ENCODE results near the gene PDSS2. TPM values are rescaled to one million over a fixed set of nuclear protein-coding genes. Genes with fewer than 3 reads are reported as not detected.
"Not testable (repeated sequence)": the region's sequence is repeated elsewhere in the genome, so short reads cannot be mapped to it uniquely, and the experiment has no call there.

The PDSS2 gene
- total RNA-seq, 1 donor from 2014 or later = 15.6 TPM

DNA sequence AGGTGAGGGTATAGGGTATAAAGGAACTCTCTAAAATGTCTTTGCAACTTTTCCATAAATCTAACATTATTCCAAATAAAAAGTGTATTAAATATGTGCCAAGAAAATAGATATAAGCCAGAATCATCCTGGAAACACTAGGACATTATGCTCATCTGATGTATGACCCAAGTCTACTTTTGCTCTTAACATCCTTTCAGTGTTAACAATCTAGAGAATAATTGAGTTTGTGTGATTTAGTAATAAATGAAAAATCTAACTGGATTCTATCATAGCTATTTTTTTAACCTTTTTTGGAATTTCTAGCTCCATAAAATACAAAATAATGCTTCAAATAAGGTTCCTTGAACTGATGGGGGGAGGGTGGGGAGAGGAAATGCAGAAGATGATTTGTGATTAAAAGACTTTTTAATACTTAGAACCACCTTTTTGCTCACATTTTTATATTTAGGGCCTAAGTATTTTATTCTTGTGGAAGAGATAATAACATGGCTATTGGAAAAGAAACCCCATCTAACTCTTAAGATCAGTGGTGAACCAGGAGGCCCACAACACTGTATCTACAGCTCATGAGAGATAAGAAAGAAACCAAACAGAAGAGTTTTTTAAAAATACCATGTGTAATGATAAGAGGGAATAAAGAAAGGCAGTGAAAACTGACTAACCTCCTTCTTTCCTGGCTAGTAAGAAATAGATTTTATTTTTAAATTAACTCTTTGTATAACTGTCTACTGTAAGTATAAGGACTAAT is 68.5 kb downstream of the PDSS2 start:
- DNase-seq (no peak), ATAC-seq (ENCODE audit: poor library complexity) (no peak)
- intact Hi-C loops (cut with DNase I) = no loop called here

DNA sequence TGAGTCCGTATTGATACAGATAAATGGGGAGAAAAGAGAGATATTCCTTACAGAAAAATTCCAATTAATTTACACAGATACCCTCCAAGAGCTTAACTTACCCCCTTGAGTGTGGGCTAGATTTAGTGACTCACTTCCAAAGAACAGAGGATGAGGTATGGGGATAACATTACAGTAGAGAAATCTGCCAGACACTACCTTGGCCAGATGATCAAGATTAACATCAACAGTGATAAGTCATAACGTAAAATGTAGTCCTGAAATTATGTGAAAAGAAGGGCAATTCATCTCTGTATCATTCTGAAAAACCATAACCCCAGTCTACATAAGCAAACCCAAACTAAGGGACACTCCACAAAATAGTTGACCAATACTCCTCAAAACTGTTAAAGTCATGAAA is 69.3 kb downstream of the PDSS2 start:
- ATAC-seq (ENCODE audit: poor library complexity) (no peak), DNase-seq (no peak)
- intact Hi-C loops (cut with DNase I) = no loop called here

DNA sequence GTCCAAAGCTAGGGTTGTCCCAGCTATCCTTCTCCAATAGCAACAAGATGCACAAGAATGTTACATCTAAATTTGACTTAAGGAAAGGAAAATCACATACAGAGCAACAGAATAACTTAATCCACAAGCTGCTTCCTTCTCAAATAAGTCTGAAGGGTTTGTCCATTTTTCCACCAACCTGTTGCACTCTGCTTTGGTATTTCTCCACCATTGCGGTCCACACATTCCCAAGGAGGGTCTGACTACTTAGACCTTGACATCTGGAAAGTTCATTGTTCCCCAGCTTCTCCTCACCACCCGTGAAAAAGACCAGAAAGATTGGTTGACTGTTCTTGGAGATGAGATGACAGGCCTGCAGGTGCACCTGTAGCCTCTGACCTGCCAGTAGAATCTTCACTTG is 72.5 kb downstream of the PDSS2 start:
- ATAC-seq (ENCODE audit: poor library complexity) = no peak
- intact Hi-C loops (cut with DNase I) = no loop called here
- DNase-seq = no peak

DNA sequence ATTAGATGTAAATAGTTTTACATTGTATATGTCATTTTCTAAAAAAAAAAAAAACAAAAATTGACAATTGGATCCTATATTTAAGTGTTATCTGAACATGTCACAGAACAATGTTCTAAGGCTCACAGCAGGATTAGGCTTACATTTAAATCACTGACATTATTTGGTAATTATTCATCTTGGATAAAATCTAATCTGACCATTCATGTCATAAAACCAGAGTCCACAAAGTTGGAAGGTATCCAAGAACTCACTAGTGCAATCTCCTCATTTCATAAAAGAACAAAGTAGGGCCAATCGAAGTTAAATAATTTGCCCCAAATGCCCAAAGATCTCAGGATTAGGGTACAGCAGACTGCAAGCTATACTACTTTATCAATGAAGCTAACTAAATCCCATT is 73.0 kb downstream of the PDSS2 start:
- DNase-seq (no peak), ATAC-seq (ENCODE audit: poor library complexity) (no peak)
- intact Hi-C loops (cut with DNase I) = no loop called here

DNA sequence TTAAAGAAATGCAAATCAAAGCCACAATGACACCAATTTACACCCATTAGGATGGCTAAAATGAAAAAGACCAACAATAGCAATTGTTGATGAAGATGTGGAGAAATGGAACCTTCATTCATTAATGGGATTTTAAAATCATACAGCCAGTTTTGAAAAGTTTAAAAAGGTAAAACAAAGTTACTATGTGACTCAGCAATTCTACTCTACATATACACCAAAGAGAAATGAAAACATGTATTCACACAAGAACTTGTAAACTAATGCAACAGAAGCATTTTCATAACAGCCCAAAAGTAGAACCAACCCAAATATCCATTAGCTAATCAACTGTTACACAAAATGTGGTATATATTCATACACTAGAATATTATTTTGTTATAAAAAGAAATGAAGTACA is 75.7 kb downstream of the PDSS2 start:
- intact Hi-C loops (cut with DNase I) = no loop called here
- ATAC-seq (ENCODE audit: poor library complexity) (no peak), DNase-seq (no peak)

DNA sequence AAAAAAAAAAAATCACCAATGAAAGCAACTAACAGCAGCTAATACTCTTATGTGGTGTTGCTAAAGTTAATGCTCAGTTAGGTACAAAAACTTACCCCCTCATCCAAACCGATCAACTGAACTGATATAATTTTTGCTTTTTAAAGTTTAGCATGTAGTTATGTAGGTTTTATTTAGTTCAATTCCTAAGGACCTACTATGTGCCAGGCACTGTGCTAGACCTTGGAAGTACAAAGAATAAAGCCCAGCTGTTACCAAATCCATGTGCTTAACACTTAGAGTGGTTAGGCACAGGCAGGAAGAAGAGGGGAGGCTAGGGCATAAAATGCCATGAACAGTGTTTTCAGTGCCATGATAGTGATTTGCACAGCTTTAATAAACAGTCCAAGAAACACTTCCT is 85.1 kb downstream of the PDSS2 start:
- no peak for DNase-seq
- intact Hi-C loops (cut with DNase I) = no loop called here
- ATAC-seq (ENCODE audit: poor library complexity) = no peak

DNA sequence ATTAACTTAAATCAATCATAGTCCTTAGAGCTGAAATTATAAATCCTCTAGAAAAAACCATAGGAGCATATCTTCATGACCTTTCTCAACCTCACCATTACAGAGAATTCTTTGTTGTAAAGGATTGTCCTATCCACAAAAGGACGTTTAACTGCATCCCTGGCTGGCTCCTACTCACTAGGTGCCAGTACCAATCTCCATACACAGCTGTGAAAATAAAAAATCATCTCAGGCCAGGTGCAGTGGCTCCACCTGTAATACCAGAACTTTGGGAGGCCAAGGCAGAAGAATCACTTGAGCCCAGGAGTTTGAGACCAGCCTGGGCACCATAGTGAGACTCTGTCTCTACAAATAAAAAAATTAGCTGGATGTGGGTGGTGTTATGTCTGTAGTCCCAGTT is 89.9 kb downstream of the PDSS2 start:
- ATAC-seq (ENCODE audit: poor library complexity) = no peak
- intact Hi-C loops (cut with DNase I) = no loop called here
- no peak for DNase-seq

DNA sequence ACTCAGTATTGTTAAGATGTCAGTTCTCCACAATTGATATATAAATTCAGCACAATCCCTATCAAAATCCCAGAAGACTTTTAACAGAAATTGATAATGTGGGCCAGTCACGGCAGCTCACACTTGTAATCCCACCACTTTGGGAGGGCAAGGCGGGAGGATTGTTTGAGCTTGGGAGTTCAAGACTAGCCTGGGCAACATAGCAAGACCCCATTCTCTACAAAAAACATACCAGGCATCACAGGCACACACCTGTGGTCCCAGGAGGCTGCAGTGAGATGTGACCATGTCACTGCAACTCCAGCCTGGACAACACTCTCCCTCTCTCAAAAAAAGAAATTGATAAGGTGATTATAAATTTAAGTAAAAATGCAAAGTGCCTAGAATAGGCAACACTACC is 90.9 kb downstream of the PDSS2 start:
- DNase-seq (no peak), ATAC-seq (ENCODE audit: poor library complexity) (no peak)
- intact Hi-C loops (cut with DNase I) = no loop called here

DNA sequence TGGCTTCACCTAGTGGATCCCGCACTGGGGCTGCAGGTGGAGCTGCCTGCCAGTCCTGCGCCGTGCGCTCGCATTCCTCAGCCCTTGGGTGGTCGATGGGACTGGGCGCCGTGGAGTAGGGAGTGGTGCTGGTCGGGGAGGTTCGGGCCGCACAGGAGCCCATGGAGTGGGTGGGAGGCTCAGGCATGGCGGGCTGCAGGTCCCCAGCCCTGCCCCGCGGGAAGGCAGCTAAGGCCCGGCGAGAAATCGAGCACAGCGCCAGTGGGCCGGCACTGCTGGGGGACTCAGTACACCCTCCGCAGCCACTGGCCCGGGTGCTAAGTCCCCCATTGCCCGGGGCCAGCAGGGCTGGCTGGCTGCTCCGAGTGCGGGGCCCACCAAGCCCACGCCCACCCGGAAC is 95.2 kb downstream of the PDSS2 start:
- DNase-seq; intact Hi-C loops (cut with DNase I); ATAC-seq (ENCODE audit: poor library complexity): not testable (repeated sequence)

DNA sequence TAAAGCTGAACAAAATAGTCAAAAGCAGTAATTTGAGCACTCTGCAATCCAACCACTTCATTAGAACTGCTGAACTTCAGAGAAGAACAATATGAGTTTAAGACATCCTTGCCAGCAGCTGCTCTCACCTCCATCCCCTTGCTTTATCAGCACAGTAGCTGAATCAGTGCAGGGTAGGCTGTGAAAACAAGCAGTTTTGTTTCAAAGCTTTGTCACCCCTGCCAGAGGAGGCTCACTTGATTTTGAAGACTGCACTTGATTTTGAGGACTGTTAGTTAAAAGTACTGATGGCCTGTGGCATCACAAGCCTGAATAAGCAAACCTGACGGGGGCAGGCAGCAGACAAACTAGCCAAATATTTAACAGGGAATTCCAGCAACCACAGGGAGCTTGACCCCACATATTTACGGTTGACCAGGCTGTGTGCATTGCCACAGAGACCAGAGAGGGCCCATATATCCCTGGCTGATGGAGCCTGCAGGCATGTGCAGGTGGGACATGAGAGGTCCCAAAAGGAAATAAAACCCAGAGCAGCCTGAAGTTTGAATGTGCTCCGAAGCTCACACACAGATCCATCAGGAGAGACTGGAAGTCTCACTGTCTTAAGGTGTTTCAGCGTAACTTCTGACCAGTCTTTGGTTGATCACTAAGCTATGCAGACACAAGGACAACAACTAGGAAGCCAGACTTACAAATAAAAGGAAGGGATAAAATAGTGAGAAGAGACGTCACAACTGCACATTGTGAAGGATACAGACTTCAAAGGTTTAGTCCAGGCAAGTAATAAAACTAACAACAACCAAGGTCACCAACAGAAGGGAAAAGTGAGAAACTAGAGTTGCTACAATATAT is 97.4 kb downstream of the PDSS2 start:
- ATAC-seq (ENCODE audit: poor library complexity) = no peak
- no peak for DNase-seq
- intact Hi-C loops (cut with DNase I) = no loop called here

DNA sequence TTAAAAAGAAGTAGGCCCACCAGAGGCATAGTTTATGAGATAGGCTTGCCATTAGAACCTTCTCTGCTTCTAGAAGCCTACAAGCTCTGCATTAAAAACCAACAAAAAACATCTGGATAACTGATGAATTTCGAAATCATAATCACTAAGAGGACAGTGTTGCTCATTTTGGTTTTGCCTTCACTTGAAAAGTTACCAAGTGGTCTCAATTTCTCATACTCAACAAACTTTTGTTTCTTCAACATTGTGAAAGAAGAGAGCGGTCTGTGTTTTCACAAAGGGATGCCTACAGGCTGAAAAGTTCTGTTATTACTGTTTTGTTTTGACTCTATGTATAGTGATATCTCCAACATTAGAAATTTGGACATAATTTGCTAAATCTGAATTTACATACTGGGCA is 98.9 kb downstream of the PDSS2 start:
- no peak for ATAC-seq (ENCODE audit: poor library complexity)
- intact Hi-C loops (cut with DNase I) = no loop called here

DNA sequence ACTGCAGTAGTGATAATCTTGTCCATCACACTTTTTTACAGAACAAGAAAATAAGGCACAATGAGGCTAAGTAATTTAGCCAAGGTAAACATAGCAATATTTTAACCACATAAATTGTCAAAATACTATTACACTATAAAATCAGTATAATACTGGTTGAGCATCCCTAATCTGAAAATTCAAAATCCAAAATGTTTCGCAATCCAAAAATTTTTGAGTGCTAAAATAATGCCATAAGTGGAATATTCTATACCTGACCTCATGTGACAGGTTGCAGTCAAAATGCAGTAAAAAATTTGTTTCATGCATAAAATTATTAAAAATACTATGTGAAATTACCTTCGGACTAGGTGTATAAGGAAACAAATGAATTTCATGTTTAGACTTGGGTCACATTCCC is 101.5 kb downstream of the PDSS2 start:
- DNase-seq (no peak), ATAC-seq (ENCODE audit: poor library complexity) (no peak)
- intact Hi-C loops (cut with DNase I) = no loop called here

More for the DNA sequence above, 98.9 kb downstream of the PDSS2 start:
- DNase-seq = no peak

DNA sequence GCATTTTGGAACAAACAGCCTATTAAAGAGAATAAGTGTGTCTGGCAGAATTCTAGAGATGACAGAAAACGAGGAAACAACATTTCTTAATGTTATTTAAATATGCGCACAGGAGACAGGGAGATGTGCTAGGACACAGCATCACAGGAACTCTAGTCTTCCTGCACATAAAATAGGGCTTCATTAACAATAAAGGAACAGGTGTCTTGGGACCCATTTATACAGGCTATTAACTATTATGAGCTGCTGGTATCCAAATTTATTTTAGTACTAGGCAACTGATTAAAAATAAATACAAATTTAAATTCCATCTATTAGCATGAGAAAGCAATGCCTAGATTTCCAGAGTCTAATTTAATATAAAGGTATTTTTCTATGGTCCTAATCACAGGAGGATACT is 102.3 kb downstream of the PDSS2 start:
- DNase-seq (no peak), ATAC-seq (ENCODE audit: poor library complexity) (no peak)
- intact Hi-C loops (cut with DNase I) = no loop called here

DNA sequence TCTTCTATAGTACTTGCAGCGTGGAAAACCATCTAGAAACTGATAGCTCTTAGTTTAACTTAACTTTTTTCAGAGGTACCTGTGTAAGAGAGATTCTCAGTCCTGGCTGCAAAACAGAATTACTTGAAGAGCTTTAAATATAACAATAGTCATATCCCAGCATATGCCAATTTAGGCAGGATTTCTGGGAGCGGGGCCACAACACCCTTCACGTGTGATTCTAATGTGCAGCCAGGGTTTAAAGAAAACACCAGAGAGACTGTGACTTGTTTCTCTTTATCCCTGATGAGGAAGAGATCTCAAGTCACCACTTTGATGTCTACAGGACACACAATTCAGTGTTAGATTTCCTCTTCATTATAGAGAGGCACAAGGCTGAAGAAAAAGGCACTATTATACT is 103.7 kb downstream of the PDSS2 start:
- intact Hi-C loops (cut with DNase I) = no loop called here
- DNase-seq (peak; percentile 52), ATAC-seq (ENCODE audit: poor library complexity) (peak; percentile 69)

DNA sequence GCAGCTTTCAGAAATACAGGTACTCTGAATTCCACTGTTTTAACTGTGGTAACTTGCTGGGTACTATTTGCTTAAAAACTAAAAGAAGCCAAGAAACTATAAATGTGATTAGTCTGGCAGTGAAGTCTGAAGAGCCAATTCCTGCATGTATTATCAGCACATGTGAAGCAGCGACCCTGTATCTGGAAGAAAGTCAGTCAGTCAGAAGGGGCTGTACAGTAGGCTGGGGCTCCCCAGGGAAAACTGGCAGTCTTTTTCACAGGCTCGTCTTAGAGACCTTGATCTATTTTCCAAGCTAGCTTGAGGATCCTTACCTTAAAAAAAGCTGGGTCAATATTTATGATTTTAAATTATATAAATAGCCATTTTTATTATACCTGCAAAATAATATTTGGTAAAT is 104.9 kb downstream of the PDSS2 start:
- intact Hi-C loops (cut with DNase I) = no loop called here
- ATAC-seq (ENCODE audit: poor library complexity) = no peak
- no peak for DNase-seq

DNA sequence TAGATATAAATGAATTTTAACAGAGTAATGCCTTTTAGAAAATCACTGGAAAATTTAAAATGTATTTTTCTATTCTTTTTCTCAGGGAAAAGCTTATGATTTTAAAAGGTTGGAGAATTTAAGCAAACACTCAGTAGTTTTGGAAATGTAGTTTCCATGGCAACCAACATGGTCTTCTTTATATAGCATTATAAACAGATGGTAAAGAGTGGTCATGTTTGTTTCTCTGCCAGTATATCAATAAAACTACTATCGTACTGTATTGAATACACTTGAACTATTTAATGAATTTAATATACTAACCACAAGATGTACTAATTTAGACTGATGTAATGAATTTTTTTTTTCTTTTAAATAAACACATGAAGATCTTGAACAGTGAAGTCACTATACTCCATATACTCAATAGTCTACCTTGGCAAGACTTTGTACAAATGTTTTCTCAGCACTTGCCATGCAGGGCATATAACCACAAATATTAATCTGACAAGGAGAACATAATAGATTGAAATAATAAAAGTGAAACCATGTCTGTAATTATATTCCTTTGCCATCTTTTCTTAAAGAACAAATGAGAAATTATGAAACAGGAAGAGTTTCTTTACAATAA is 105.5 kb downstream of the PDSS2 start:
- ATAC-seq (ENCODE audit: poor library complexity) (no peak), DNase-seq (no peak)
- intact Hi-C loops (cut with DNase I) = no loop called here

DNA sequence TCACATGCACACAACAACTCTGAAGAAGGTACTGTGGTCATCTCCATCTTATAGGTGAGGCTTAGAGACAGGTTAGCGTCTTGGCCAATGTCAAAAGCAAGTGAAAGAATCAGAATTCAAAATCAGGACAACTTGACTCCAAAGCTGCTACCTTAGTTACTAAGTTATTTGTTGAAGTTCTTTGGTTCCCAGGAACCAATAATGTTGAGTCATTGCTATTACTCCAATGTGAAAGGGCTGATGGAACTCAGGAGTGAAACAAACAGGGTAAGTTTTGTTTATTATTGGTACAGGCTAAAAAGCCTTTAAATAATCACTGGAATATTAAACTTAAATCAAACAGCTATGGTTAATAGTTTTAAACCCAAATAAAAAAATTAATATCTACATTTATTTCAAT is 111.1 kb downstream of the PDSS2 start:
- intact Hi-C loops (cut with DNase I) = no loop called here
- DNase-seq (no peak), ATAC-seq (ENCODE audit: poor library complexity) (no peak)

DNA sequence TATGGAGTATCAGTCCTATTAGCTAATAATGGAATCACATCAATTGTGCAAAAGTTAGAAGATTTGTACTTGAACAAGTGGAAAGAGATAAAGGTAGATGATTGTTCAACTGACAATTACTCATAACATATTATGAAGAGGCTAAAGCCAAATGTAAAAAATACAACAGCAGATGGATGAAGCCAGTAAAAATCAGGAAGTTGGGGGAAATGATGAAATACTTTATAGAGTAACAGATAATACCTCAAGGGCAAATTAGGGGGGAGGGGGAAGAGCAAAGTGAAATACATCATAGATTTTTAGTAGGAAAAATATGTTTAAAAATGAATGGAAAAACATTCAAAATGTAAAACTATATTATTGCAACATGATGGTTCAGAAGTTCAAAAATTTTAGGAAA is 114.0 kb downstream of the PDSS2 start:
- intact Hi-C loops (cut with DNase I) = no loop called here
- DNase-seq (no peak), ATAC-seq (ENCODE audit: poor library complexity) (no peak)

DNA sequence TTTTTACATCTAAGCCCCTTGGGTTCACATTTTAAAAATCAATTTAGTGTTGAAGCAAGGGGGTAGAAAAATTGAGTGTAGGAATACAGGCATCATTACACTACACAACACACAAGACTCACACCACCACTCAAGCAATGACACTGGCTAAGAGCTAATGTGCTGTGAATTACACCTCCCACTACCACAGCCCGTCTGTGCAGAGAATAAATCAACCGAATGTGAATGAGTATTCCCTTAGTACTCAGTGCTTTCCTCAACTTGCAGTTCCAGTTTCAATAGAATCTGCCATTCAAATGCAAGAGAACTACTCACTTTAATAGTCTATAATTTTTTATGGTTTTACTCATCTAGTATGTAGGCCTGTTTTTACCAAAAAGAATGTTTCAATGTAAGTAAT is 114.4 kb downstream of the PDSS2 start:
- DNase-seq (no peak), ATAC-seq (ENCODE audit: poor library complexity) (no peak)
- intact Hi-C loops (cut with DNase I) = no loop called here

DNA sequence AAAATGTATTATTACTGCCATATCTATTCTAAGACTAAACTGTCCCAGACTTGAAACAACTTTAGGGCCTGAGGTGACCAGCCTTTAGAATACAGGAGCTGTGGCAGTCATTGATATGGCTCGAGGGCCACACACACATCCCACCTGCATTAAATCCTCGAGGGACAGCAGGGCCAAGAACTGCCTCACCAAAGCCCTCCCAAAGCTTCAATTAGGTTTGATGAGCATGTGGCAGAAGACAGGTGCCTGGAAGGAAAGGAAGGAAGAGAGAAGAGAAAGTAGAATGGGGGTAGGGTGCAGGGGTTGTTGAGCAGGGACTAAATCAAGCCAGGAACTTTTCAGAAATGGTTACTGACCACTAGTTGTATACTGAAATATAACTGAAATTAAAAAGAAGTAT is 115.0 kb downstream of the PDSS2 start:
- no peak for DNase-seq
- no peak for ATAC-seq (ENCODE audit: poor library complexity)
- intact Hi-C loops (cut with DNase I) = no loop called here
